GM19239 (cell line): ENCODE results near the gene PRKCQ.
A peak's percentile ranks its signal among the peaks of the same experiment; 100 is the strongest.
"Not testable (repeated sequence)": the region's sequence is repeated elsewhere in the genome, so short reads cannot be mapped to it uniquely, and the experiment has no call there.

Source experiments
- DNase-seq: peaks from one replicate; pipeline ENCODE4 v3.0.0; 2011; ENCODE audit warnings: low spot score; ENCODE audit not compliant: insufficient read length
- FAIRE-seq: peaks from 2 replicates; lab custom pipeline; 2011; peaks lifted over from hg19 to GRCh38; lab: Jason Lieb, UNC

The PRKCQ gene

GRCh38 chr10:6498771-6499170, 81.3 kb downstream of the PRKCQ start:
- FAIRE-seq (no peak), DNase-seq (no peak)

- no peak for DNase-seq
- no peak for FAIRE-seq
Measured at GRCh38 chr10:6497620-6498019, 82.5 kb downstream of the PRKCQ start.

- no peak for FAIRE-seq
- no peak for DNase-seq
Measured at GRCh38 chr10:6494936-6495592, 85.0 kb downstream of the PRKCQ start.

- FAIRE-seq, result no peak
Measured at GRCh38 chr10:6494442-6494819, 85.6 kb downstream of the PRKCQ start.

GRCh38 chr10:6493521-6494441, 86.3 kb downstream of the PRKCQ start:
- FAIRE-seq (no peak), DNase-seq (no peak)

More at GRCh38 chr10:6494442-6494819, 85.6 kb downstream of the PRKCQ start:
- no peak for DNase-seq

- DNase-seq, result no peak
- FAIRE-seq, result no peak
Measured at GRCh38 chr10:6492896-6493295, 87.2 kb downstream of the PRKCQ start.

- FAIRE-seq (no peak), DNase-seq (no peak)
Measured at GRCh38 chr10:6491841-6492609, 88.1 kb downstream of the PRKCQ start.

GRCh38 chr10:6490614-6491013, 89.5 kb downstream of the PRKCQ start:
- FAIRE-seq (no peak), DNase-seq (no peak)

GRCh38 chr10:6487920-6488319, 92.2 kb downstream of the PRKCQ start:
- FAIRE-seq (no peak), DNase-seq (no peak)

- FAIRE-seq (no peak), DNase-seq (no peak)
Measured at GRCh38 chr10:6486309-6486708, 93.8 kb downstream of the PRKCQ start.

- DNase-seq (no peak), FAIRE-seq (no peak)
Measured at GRCh38 chr10:6482737-6483357, 97.2 kb downstream of the PRKCQ start.

GRCh38 chr10:6478722-6479121, 101.4 kb downstream of the PRKCQ start:
- no peak for DNase-seq
- no peak for FAIRE-seq

GRCh38 chr10:6476989-6477388, 103.1 kb downstream of the PRKCQ start:
- DNase-seq, result no peak
- FAIRE-seq, result no peak

- DNase-seq, result no peak
- no peak for FAIRE-seq
Measured at GRCh38 chr10:6474871-6475270, 105.2 kb downstream of the PRKCQ start.

- FAIRE-seq (peak; percentile 93), DNase-seq (peak; percentile 29)
Measured at GRCh38 chr10:6473901-6474370, 106.1 kb downstream of the PRKCQ start.

- peak; percentile 31 for DNase-seq
- FAIRE-seq, result no peak
Measured at GRCh38 chr10:6473430-6473829, 106.6 kb downstream of the PRKCQ start.

GRCh38 chr10:6472710-6473005, 107.4 kb downstream of the PRKCQ start:
- FAIRE-seq, DNase-seq: not testable (repeated sequence)

GRCh38 chr10:6470894-6471618, 109.0 kb downstream of the PRKCQ start:
- FAIRE-seq (no peak), DNase-seq (no peak)

GRCh38 chr10:6469661-6470060, 110.4 kb downstream of the PRKCQ start:
- DNase-seq (no peak), FAIRE-seq (no peak)
